Measurements from ENCODE around the gene BLOC1S5. TPM values are rescaled to one million over a fixed set of nuclear protein-coding genes. Genes with fewer than 3 reads are reported as not detected.

BLOC1S5 gene
- polyA plus RNA-seq, 1 experiment: 3.3 TPM

DNA sequence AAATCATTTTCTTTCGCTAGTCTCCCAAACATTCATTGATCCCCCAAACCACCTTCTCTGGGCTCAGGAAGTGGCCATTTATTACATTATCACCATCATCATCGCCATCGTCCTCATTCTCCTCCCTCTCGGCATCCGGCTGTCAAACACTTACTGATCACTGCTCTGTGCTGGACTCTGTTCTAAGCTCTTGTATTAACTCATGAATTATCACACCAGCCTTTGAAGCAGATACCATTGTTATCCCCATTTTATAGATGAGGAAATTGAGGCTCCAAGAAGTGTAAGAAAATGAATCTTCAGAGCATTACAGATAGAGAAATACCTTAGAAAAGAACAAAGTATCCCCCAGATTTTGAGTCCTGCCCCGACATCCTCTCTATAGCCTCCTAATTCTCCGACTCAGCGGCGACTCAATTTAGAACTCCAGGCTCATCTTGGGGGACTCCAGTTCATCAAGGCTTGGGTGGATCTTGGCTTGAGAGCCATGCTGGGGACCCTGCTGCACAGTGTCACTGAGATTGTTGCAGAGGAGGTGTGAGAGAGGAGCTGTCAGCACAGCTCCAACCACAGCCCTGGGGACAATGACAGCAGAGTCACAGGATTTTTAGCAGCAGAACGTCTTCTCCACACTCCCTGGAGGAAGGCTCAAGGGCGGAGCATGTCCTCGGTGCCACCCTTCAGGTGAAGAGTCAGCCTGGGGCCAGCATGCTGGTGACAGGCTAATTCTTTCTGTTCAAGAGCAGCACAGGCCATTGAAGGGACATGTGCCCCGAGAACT lies 44.8 kb upstream of the BLOC1S5 start:
- no peak overlapping the region for H3K4me3 ChIP-seq (ENCODE audit: low read depth, low read length)
- no peaks in the 10 kb centered on the region for H3K27me3 ChIP-seq (ENCODE audit: control insufficient read depth, insufficient read depth, low read length)
- no peaks in the 10 kb centered on the region for H3K36me3 ChIP-seq (ENCODE audit: control insufficient read depth, insufficient read depth, low read length)
- CTCF ChIA-PET: interaction anchor here (1.3 kb wide), 1 partner anchor 22 kb away, joined by 3 read pairs; no protein-coding TSS in a partner anchor
- TF ChIP-seq, protein P1, sequence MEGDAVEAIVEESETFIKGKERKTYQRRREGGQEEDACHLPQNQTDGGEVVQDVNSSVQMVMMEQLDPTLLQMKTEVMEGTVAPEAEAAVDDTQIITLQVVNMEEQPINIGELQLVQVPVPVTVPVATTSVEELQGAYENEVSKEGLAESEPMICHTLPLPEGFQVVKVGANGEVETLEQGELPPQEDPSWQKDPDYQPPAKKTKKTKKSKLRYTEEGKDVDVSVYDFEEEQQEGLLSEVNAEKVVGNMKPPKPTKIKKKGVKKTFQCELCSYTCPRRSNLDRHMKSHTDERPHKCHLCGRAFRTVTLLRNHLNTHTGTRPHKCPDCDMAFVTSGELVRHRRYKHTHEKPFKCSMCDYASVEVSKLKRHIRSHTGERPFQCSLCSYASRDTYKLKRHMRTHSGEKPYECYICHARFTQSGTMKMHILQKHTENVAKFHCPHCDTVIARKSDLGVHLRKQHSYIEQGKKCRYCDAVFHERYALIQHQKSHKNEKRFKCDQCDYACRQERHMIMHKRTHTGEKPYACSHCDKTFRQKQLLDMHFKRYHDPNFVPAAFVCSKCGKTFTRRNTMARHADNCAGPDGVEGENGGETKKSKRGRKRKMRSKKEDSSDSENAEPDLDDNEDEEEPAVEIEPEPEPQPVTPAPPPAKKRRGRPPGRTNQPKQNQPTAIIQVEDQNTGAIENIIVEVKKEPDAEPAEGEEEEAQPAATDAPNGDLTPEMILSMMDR (IDR thresholded peaks at IDR 0.05; ENCODE audit: insufficient read depth, low read depth, low read length): no peak
- DNase-seq (ENCODE audit: low read depth): no peak
- POLR2A ChIA-PET: no interaction called here

DNA sequence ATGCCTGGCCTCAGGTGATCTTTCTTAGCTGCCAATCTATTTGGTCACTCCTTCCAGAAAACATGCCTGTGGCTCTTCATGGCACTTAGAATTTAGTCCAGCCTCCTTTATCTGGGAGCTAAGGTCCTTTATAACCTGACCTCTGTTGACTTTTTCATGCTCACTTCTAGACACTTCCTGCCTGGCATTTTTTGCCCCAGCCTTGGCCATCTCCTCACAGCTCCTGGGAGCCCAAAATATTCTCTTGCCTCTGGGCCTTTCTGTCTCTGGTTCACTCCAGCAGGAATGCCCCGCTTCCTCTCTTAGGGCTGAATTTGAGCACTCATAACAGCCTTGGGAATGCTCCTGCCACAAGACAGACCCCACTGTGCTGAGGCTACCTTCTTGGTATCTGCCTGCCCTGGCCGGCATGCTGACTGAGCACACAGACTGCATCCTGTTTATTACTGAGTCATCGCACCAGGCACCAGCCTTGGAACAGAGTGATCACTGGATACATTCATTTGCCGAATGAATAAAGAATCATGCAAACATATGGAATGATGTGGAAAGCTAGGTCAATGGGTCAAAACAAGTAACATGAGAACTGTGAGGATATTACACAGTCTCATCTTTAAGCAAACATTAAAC lies 44.0 kb upstream of the BLOC1S5 start:
- POLR2A ChIA-PET: no interaction called here

DNA sequence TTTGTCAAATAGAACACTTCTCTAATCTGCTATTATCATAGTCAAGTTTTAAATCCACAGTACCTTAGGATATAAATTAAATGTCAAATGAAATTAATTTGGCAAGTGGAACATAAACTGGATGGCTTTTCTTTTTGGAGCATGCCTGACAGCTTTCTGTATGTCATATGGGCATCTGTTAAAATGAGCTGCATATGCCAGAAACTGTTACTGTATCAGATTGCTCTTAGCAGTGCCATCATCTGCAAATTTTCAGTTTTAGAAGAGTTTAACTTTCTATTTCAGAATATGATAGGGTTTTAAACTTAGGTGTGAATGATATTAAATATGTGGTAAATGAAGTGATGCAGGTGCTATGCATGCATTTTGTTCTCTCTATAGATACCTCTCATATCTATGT lies 41.6 kb upstream of the BLOC1S5 start:
- Histone ChIP-seq H3K4me3 (ENCODE audit: low read depth, low read length) (no peak overlapping the region), H3K36me3 (ENCODE audit: control insufficient read depth, insufficient read depth, low read length) (no peaks in the 10 kb centered on the region), H3K27me3 (ENCODE audit: control insufficient read depth, insufficient read depth, low read length) (no peaks in the 10 kb centered on the region)
- ChIA-PET POLR2A (no interaction called here), CTCF (interaction anchor here (1.5 kb wide), 1 partner anchor 25 kb away, joined by 6 read pairs; no protein-coding TSS in a partner anchor)
- TF ChIP-seq, protein P1 (IDR thresholded peaks at IDR 0.05; ENCODE audit: insufficient read depth, low read depth, low read length): no peak
- DNase-seq (ENCODE audit: low read depth): no peak

More for the DNA sequence above, 44.0 kb upstream of the BLOC1S5 start:
- no peaks in the 10 kb centered on the region for H3K36me3 ChIP-seq (ENCODE audit: control insufficient read depth, insufficient read depth, low read length)
- no peak overlapping the region for H3K4me3 ChIP-seq (ENCODE audit: low read depth, low read length)
- no peaks in the 10 kb centered on the region for H3K27me3 ChIP-seq (ENCODE audit: control insufficient read depth, insufficient read depth, low read length)
- CTCF ChIA-PET: interaction anchor here (1.3 to 1.4 kb wide), 2 partner anchors 23 to 111 kb away, joined by 3 read pairs; no protein-coding TSS in a partner anchor
- TF ChIP-seq, protein P1 (IDR thresholded peaks at IDR 0.05; ENCODE audit: insufficient read depth, low read depth, low read length): no peak
- DNase-seq (ENCODE audit: low read depth): peak; percentile 75

GRCh38 chr6:8103726-8104125 lies 39.5 kb upstream of the BLOC1S5 start:
- Histone ChIP-seq H3K27me3 (ENCODE audit: control insufficient read depth, insufficient read depth, low read length) (no peaks in the 10 kb centered on the region), H3K4me3 (ENCODE audit: low read depth, low read length) (no peak overlapping the region), H3K36me3 (ENCODE audit: control insufficient read depth, insufficient read depth, low read length) (no peaks in the 10 kb centered on the region)
- ChIA-PET CTCF (no interaction called here), POLR2A (no interaction called here)
- DNase-seq (ENCODE audit: low read depth): no peak
- TF ChIP-seq, protein P1 (IDR thresholded peaks at IDR 0.05; ENCODE audit: insufficient read depth, low read depth, low read length): no peak

Measured in BJ (cell line).